Gastrocnemius medialis (tissue), 4 donors: ENCODE measurements around the gene UNC13C.

Experiments used
- CTCF ChIP-seq, 5 experiments: fragments of 450-650 bp in 3 of 5; fragments of 200-600 bp in 2 of 5; sonication (generic) in 2 of 5; IDR thresholded peaks in 4 of 5; conservative IDR thresholded peaks in 1 of 5; 1 replicate in 4 of 5; 2 replicates in 1 of 5; pipeline ENCODE4 v1.5.1; 2016 to 2019; ENCODE audit warnings: antibody characterized with exemption in 5 of 5, mild to moderate bottlenecking in 3 of 5, moderate library complexity in 3 of 5
- POLR2A ChIP-seq, 2 donors: fragments of 450-650 bp; IDR thresholded peaks; one replicate each; pipeline ENCODE4 v1.6.1; 2017; ENCODE audit warnings: antibody characterized with exemption in 2 of 2, mild to moderate bottlenecking in 2 of 2, moderate library complexity in 2 of 2

- TF ChIP-seq CTCF (IDR thresholded peaks at IDR 0.05 in 4 of 5, conservative IDR thresholded peaks at IDR 0.05 in 1 of 5) (no peak), POLR2A (IDR thresholded peaks at IDR 0.05) (no peak)
Observed at GRCh38 chr15:54321426-54321825, 343.2 kb downstream of the UNC13C start.
